Activated naive CD4-positive, alpha-beta T cell (primary cell): ENCODE results near the gene PAIP2.

Source experiments
- DNase-seq, 4 experiments: peaks; one replicate each; lab custom pipeline; 2025; lab: John Stamatoyannopoulos, UW

PAIP2 gene

GRCh38 chr5:139410993-139411828 is 69.6 kb downstream of the PAIP2 start:
- no peak for DNase-seq

DNA sequence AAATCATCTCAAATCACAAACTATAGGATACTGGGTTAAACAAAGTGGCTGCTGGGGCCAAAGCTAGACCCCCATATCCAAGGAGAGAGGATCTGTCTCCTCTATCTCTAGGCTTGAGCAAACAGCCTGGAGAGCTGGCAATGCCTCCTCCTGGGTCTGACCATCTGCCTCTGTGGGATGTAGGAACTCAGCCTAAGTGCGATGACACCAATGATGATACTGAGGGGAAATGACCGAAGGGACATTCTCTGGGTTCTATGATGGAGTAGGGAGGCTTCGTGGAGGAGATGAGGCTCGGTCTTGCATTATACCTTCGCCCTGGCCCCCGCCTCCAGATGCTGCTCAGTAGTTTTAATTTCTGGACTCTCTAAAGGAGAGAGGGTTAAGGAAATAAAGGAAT is 71.5 kb downstream of the PAIP2 start:
- no peak for DNase-seq

GRCh38 chr5:139413963-139414362 is 72.3 kb downstream of the PAIP2 start:
- DNase-seq: no peak

DNA sequence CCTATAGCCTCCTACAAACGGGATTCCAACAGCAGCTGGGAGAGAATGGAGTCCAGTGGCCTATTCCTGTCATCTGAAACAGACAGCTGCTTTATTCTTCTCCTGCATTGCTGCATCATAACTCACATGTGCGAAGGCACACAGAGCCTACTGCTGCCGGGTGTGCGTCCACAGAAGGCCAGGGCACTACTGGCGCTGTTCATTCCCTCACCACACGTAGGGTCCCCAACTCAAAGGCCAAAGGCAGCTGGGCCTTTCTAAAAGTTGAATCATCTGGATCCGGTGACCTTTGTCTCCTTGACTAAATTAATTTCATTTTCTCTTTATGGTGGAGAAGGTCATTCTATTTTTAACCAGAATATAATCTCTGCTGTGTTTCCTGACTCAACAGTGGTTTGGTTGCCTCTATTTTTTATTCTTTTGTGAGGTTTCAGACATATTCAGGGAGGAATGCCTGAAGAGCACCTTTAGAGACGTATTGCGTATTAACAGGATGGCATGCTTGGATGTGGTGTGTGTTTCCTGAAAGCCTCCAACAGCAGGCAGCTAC is 73.0 kb downstream of the PAIP2 start:
- DNase-seq: no peak

GRCh38 chr5:139415221-139415861 is 73.7 kb downstream of the PAIP2 start:
- DNase-seq: no peak

DNA sequence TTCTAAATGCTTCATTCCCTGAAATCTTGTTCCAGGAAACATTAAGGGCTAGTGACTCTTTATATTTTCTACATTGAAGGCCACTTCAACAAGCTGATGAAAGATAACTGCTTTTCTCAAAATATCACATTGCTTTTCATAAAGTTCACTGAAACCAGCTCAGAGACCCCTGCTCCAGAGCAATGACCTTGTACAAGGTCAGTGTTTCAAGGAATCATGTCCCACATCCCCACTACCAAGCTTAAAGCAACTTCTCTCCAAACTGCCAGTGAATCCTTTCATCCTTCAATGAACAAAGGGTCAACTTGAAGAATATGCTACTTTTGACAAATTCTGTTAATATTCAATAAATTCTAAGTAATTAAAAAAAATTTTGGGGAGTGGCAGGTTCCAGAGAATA is 74.2 kb downstream of the PAIP2 start:
- no peak for DNase-seq

GRCh38 chr5:139416651-139417050 is 75.0 kb downstream of the PAIP2 start:
- no peak for DNase-seq

DNA sequence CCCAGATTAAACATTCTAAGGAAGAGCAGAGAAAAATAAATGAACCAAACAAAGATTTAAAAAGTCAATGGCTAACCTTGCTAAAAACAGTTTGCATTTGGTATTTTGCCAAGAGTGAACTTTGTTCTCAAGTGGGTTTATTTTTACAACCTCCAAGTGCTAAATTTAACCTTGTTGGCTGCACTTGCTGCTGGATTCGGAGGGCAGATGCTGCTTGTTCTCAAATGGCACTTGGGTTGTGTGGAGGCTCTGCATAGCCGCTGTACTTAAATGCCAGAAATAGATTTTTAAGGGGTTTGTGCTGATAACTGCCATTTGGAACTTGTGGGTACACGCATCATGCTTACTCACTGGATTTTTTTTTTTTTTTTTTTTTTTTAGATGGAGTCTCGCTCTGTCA is 75.6 kb downstream of the PAIP2 start:
- DNase-seq: no peak

DNA sequence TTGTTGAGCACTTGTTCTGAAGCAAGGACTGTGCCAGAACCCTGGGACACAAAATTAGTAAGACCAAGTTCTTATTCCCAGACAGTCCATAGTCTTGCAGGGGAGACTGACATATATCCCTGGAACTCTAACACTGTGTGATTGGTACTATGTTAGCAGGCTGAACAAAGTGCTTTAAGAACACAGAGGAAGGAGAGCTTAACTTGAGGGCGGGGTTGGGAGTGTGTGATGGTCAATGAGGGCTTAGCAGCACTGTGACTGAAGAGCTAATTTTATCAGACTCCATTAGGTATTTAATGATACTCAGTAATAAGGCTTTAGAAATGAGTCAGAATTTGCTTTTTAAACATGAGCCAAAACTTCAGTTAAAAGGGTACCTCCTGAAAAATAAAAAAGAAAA is 77.1 kb downstream of the PAIP2 start:
- no peak for DNase-seq
